HepG2 (cell line): ENCODE results near the gene ZMYND8. TPM values are rescaled to one million over a fixed set of nuclear protein-coding genes. Genes with fewer than 3 reads are reported as not detected.

Source experiments
- ARNT2 ChIP-seq: sonication (generic); formaldehyde crosslinking; IDR thresholded peaks from 2 replicates; pipeline ENCODE4 v1.8.0; 2022; ENCODE audit warnings: mild to moderate bottlenecking, low read depth, missing genetic modification reagents, moderate library complexity
- ARNTL ChIP-seq: sonication (generic); formaldehyde crosslinking; IDR thresholded peaks from 2 replicates; pipeline ENCODE4 v1.4.0; 2020; ENCODE audit warnings: mild to moderate bottlenecking, missing genetic modification reagents
- FOXC1 ChIP-seq: sonication (generic); formaldehyde crosslinking; IDR thresholded peaks from 2 replicates; pipeline ENCODE4 v1.8.0; 2022; ENCODE audit warnings: mild to moderate bottlenecking, missing genetic modification reagents, borderline replicate concordance
- HMGA1 ChIP-seq: sonication (generic); formaldehyde crosslinking; conservative IDR thresholded peaks from 2 replicates; pipeline ENCODE4 v1.4.0; 2020; ENCODE audit warnings: missing genetic modification reagents
- KDM3A ChIP-seq: IDR thresholded peaks from 2 replicates; pipeline ENCODE4 v1.6.1; 2018; ENCODE audit warnings: low read depth, missing compliant biosample characterization
- KLF6 ChIP-seq: IDR thresholded peaks from 2 replicates; pipeline ENCODE4 v1.8.0; 2016; ENCODE audit warnings: missing biosample characterization, missing genetic modification reagents
- MYC ChIP-seq: sonication (generic); formaldehyde crosslinking; IDR thresholded peaks from 2 replicates; pipeline ENCODE4 v1.9.0; 2021; ENCODE audit warnings: missing genetic modification reagents, borderline replicate concordance
- MZF1 ChIP-seq: sonication (generic); formaldehyde crosslinking; IDR thresholded peaks from 2 replicates; pipeline ENCODE4 v1.8.1; 2023; ENCODE audit warnings: mild to moderate bottlenecking, missing genetic modification reagents, borderline replicate concordance
- NAIF1 ChIP-seq: sonication (generic); formaldehyde crosslinking; IDR thresholded peaks from 2 replicates; pipeline ENCODE4 v1.5.0; 2020; ENCODE audit warnings: mild to moderate bottlenecking, missing genetic modification reagents, borderline replicate concordance
- NR2F6 ChIP-seq, 2 experiments: IDR thresholded peaks; 2 replicates each; pipeline ENCODE4 v1.6.1; 2016; ENCODE audit warnings: antibody characterized with exemption in 1 of 2, mild to moderate bottlenecking in 1 of 2
- ONECUT2 ChIP-seq: sonication (generic); formaldehyde crosslinking; IDR thresholded peaks from 2 replicates; pipeline ENCODE4 v1.4.0; 2020; ENCODE audit warnings: missing genetic modification reagents
- POLR2A ChIP-seq, 2 experiments: IDR thresholded peaks; 2 replicates each; pipeline ENCODE4 v1.6.1; 2011; ENCODE audit warnings: low read depth in 2 of 2, low read length in 2 of 2, mild to moderate bottlenecking in 1 of 2, moderate library complexity in 1 of 2; ENCODE audit not compliant: insufficient read depth in 1 of 2
- SALL2 ChIP-seq: sonication (generic); formaldehyde crosslinking; IDR thresholded peaks from 2 replicates; pipeline ENCODE4 v1.8.1; 2023; ENCODE audit warnings: mild to moderate bottlenecking, missing genetic modification reagents, inconsistent platforms
- SP5 ChIP-seq: IDR thresholded peaks from 2 replicates; pipeline ENCODE4 v1.6.1; 2016; ENCODE audit warnings: low read depth, borderline replicate concordance
- TBX3 ChIP-seq: fragments of 450-650 bp; IDR thresholded peaks from 2 replicates; pipeline ENCODE4 v1.6.1; 2017; ENCODE audit warnings: antibody characterized with exemption, mild to moderate bottlenecking, inconsistent platforms, borderline replicate concordance
- TSC22D2 ChIP-seq: sonication (generic); formaldehyde crosslinking; IDR thresholded peaks from 2 replicates; pipeline ENCODE4 v1.5.1; 2020; ENCODE audit warnings: missing genetic modification reagents, mild to moderate bottlenecking, borderline replicate concordance
- ZFP36 ChIP-seq: fragments of 150-350 bp; IDR thresholded peaks from 2 replicates; pipeline ENCODE4 v1.6.1; 2018; ENCODE audit warnings: borderline replicate concordance, low read length, low read depth; ENCODE audit not compliant: partially characterized antibody
- ZNF562 ChIP-seq: sonication (generic); formaldehyde crosslinking; IDR thresholded peaks from 2 replicates; pipeline ENCODE4 v1.8.0; 2022; ENCODE audit warnings: missing genetic modification reagents, borderline replicate concordance
- ZNF839 ChIP-seq: sonication (generic); formaldehyde crosslinking; IDR thresholded peaks from 2 replicates; pipeline ENCODE4 v1.4.0; 2020; ENCODE audit warnings: missing genetic modification reagents, mild to moderate bottlenecking, borderline replicate concordance
- polyA plus RNA-seq, 8 experiments: library from polyadenylated mRNA; depleted of rRNA in 3 of 8; stranded (reverse) in 7 of 8; unstranded in 1 of 8; fragments of >200 nt; fragmentation: Illumina TruSeq in 4 of 8; extraction: Trizol in 4 of 8; gene quantifications; 2 replicates each; pipeline versions ENCODE4 v1.2.1 to v1.2.3, GENCODE V29; 2011 to 2016; ENCODE audit warnings: low read depth in 4 of 8, missing spikeins in 1 of 8, mixed read lengths in 1 of 8; ENCODE audit not compliant: insufficient read depth in 1 of 8
- total RNA-seq, 5 experiments: library from RNA; depleted of rRNA; stranded (reverse); fragments of >200 nt; fragmentation: Illumina TruSeq; extraction: Trizol; gene quantifications; 2 replicates each; pipeline ENCODE4 v1.2.3, GENCODE V29; 2016; ENCODE audit warnings: low read depth in 1 of 5
- TF ChIP-seq, protein P1 (sequence below), 2 experiments: fragments of 450-650 bp in 1 of 2; sonication (generic) in 1 of 2; formaldehyde crosslinking; IDR thresholded peaks; 2 replicates each; pipeline versions ENCODE4 v1.5.0 to v1.8.0; 2020 to 2022; ENCODE audit warnings: mild to moderate bottlenecking in 1 of 2, missing genetic modification reagents in 1 of 2
- TF ChIP-seq, protein P2 (sequence below): sonication (generic); formaldehyde crosslinking; IDR thresholded peaks from 2 replicates; pipeline ENCODE4 v1.4.0; 2020; ENCODE audit warnings: missing genetic modification reagents, borderline replicate concordance
- TF ChIP-seq, protein P3 (sequence below): IDR thresholded peaks from 2 replicates; pipeline ENCODE4 v1.6.1; 2018; ENCODE audit warnings: missing genetic modification reagents
- TF ChIP-seq, protein P4 (sequence below): sonication (generic); formaldehyde crosslinking; IDR thresholded peaks from 2 replicates; pipeline ENCODE4 v1.4.0; 2020; ENCODE audit warnings: mild to moderate bottlenecking, missing genetic modification reagents

The ZMYND8 gene
- total and polyA plus RNA-seq, 2 of the 13 experiments (the other 11 are each of a cell fraction or from before 2014, with no cell fraction given), result 53.9 to 84.7 TPM

DNA sequence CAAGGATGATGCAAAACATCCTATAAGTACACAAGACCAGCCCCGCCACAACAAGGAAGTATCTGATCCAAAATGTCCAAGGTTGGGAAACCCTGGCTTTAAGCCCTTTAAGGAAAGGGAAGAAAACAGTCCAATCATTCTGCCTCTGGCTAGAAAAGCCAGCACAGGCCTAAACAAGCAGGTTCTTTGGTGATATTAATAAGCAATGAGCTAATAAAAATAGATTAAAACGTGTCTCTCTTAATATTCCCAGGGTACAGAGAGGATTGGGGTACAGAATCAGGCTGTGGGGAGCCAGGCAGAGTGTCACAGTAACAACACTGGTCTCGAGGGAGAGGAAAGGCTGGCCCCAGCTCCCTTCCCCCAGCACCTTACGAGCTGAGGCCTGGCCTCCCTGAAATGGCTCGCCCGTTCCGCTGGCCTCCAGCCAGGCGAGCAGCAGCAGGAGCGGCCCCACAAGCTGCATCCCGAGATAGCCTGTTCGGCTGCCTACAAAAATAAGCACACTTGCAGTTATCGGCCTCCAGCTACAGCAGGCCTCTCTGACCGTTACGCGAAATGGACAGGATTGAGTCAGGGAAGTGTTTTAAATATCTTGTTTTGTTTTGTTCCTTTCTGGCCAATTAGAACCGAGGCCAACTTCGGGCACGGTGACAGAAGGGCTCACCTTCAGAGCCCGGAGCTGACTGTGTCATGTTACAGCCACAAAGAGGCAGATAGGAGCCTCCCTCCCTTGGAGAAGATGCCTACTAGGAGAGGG is 4.0 kb upstream of the ZMYND8 start (continued):
- TF ChIP-seq TSC22D2 (0 out of 2 replicates have a peak, but pooled peaks have one; percentile 19), NR2F6 (IDR thresholded peaks at IDR 0.05) (no peak; the same call in none of the 2 replicates), NR2F6 (CRISPR knock-in tag; IDR thresholded peaks at IDR 0.05) (peak; percentile 82), ONECUT2 (CRISPR knock-in tag) (no peak; the same call in 1 of the 2 replicates), HMGA1 (CRISPR knock-in tag) (no peak), SALL2 (CRISPR knock-in tag) (peak; percentile 94; the same call in 1 of the 2 replicates), ZNF839 (CRISPR knock-in tag) (peak; percentile 24; the same call in 1 of the 2 replicates), KDM3A (CRISPR knock-in tag) (peak; percentile 92), ZFP36 (no peak), SP5 (peak; percentile 45; the same call in 1 of the 2 replicates), POLR2A (IDR thresholded peaks at IDR 0.05; ENCODE audit: insufficient read depth in 1 of 2, low read depth in 2 of 2, low read length in 2 of 2) (peak; percentile 82 to 85), NAIF1 (CRISPR knock-in tag) (no peak), ARNT2 (CRISPR knock-in tag) (no peak; the same call in 1 of the 2 replicates), KLF6 (CRISPR knock-in tag) (peak; percentile 85), MYC (CRISPR knock-in tag) (peak; percentile 85), FOXC1 (CRISPR knock-in tag) (peak; percentile 94; the same call in 1 of the 2 replicates), ZNF562 (CRISPR knock-in tag) (no peak), TBX3 (no peak), MZF1 (CRISPR knock-in tag) (no peak), ARNTL (peak; percentile 59)
- TF ChIP-seq, protein P1, sequence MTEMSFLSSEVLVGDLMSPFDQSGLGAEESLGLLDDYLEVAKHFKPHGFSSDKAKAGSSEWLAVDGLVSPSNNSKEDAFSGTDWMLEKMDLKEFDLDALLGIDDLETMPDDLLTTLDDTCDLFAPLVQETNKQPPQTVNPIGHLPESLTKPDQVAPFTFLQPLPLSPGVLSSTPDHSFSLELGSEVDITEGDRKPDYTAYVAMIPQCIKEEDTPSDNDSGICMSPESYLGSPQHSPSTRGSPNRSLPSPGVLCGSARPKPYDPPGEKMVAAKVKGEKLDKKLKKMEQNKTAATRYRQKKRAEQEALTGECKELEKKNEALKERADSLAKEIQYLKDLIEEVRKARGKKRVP (CRISPR knock-in tag; IDR thresholded peaks at IDR 0.05), result peak in 1 of 2 experiments; percentile 96; a peak in 2 of 4 replicates
- TF ChIP-seq, protein P2, sequence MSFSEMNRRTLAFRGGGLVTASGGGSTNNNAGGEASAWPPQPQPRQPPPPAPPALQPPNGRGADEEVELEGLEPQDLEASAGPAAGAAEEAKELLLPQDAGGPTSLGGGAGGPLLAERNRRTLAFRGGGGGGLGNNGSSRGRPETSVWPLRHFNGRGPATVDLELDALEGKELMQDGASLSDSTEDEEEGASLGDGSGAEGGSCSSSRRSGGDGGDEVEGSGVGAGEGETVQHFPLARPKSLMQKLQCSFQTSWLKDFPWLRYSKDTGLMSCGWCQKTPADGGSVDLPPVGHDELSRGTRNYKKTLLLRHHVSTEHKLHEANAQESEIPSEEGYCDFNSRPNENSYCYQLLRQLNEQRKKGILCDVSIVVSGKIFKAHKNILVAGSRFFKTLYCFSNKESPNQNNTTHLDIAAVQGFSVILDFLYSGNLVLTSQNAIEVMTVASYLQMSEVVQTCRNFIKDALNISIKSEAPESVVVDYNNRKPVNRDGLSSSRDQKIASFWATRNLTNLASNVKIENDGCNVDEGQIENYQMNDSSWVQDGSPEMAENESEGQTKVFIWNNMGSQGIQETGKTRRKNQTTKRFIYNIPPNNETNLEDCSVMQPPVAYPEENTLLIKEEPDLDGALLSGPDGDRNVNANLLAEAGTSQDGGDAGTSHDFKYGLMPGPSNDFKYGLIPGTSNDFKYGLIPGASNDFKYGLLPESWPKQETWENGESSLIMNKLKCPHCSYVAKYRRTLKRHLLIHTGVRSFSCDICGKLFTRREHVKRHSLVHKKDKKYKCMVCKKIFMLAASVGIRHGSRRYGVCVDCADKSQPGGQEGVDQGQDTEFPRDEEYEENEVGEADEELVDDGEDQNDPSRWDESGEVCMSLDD (CRISPR knock-in tag), result peak; percentile 85; the same call in 1 of the 2 replicates
- TF ChIP-seq, protein P3, sequence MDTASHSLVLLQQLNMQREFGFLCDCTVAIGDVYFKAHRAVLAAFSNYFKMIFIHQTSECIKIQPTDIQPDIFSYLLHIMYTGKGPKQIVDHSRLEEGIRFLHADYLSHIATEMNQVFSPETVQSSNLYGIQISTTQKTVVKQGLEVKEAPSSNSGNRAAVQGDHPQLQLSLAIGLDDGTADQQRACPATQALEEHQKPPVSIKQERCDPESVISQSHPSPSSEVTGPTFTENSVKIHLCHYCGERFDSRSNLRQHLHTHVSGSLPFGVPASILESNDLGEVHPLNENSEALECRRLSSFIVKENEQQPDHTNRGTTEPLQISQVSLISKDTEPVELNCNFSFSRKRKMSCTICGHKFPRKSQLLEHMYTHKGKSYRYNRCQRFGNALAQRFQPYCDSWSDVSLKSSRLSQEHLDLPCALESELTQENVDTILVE, result peak; percentile 83
- TF ChIP-seq, protein P4, sequence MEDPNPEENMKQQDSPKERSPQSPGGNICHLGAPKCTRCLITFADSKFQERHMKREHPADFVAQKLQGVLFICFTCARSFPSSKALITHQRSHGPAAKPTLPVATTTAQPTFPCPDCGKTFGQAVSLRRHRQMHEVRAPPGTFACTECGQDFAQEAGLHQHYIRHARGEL (CRISPR knock-in tag), result no peak; the same call in 1 of the 2 replicates
